AG09309 (cell line): ENCODE data around the gene CFAP210.

ENCODE experiments used
- DNase-seq: peaks from one replicate; pipeline ENCODE4 v3.0.0-alpha.2; 2010; ENCODE audit warnings: low read depth
- H3K4me3 ChIP-seq: 2 replicates; pipeline ENCODE4 v1.5.1; 2011; ENCODE audit warnings: mild to moderate bottlenecking, low read depth, low read length, moderate library complexity; ENCODE audit not compliant: control insufficient read depth
- CTCF ChIP-seq: IDR thresholded peaks from 2 replicates; pipeline ENCODE4 v1.5.1; 2011; ENCODE audit warnings: mild to moderate bottlenecking, low read depth, low read length, inconsistent platforms; ENCODE audit not compliant: insufficient read depth, control insufficient read depth; ENCODE audit errors: missing control alignments

CFAP210 gene

GRCh38 chr2:169667583-169667982, 26.6 kb downstream of the CFAP210 start:
- no peak for DNase-seq
- no peak for TF ChIP-seq CTCF
- no peak overlapping the region for H3K4me3 ChIP-seq

- no peak overlapping the region for H3K4me3 ChIP-seq
- TF ChIP-seq CTCF = no peak
- no peak for DNase-seq
Measured at GRCh38 chr2:169664978-169665930, 29.0 kb downstream of the CFAP210 start.

GRCh38 chr2:169664600-169664977, 29.6 kb downstream of the CFAP210 start:
- no peak for TF ChIP-seq CTCF

GRCh38 chr2:169663247-169663646, 31.0 kb downstream of the CFAP210 start:
- DNase-seq = no peak
- TF ChIP-seq CTCF = no peak
- H3K4me3 ChIP-seq = no peak overlapping the region

More at GRCh38 chr2:169664600-169664977, 29.6 kb downstream of the CFAP210 start:
- no peak for DNase-seq
- H3K4me3 ChIP-seq = no peak overlapping the region

GRCh38 chr2:169662744-169663143, 31.5 kb downstream of the CFAP210 start:
- DNase-seq = no peak
- TF ChIP-seq CTCF = no peak
- no peak overlapping the region for H3K4me3 ChIP-seq

- TF ChIP-seq CTCF = no peak
- no peak overlapping the region for H3K4me3 ChIP-seq
- DNase-seq = no peak
Measured at GRCh38 chr2:169661265-169661664, 32.9 kb downstream of the CFAP210 start.
